Osteocyte (in vitro differentiated cells): ENCODE data around the gene NDRG2. TPM values are rescaled to one million over a fixed set of nuclear protein-coding genes. Genes with fewer than 3 reads are reported as not detected.
"Not testable (repeated sequence)": the region's sequence is repeated elsewhere in the genome, so short reads cannot be mapped to it uniquely, and the experiment has no call there.

ENCODE experiments used
- DNase-seq: peaks from one replicate; pipeline ENCODE4 v3.0.0; 2021; ENCODE audit warnings: mixed read lengths; ENCODE audit not compliant: unreplicated experiment; ENCODE audit errors: extremely low spot score
- H3K27ac Mint-ChIP-seq: one replicate; pipeline ENCODE4 v1.8.0; 2021; ENCODE audit warnings: mild to moderate bottlenecking, mixed read lengths; ENCODE audit not compliant: unreplicated experiment
- H3K27me3 Mint-ChIP-seq: one replicate; pipeline ENCODE4 v1.8.0; 2021; ENCODE audit warnings: mixed read lengths; ENCODE audit not compliant: unreplicated experiment
- H3K36me3 Mint-ChIP-seq: one replicate; pipeline ENCODE4 v1.8.0; 2021; ENCODE audit warnings: mixed read lengths; ENCODE audit not compliant: unreplicated experiment
- H3K4me1 Mint-ChIP-seq: one replicate; pipeline ENCODE4 v1.8.0; 2021; ENCODE audit warnings: mixed read lengths; ENCODE audit not compliant: unreplicated experiment
- H3K4me3 Mint-ChIP-seq: one replicate; pipeline ENCODE4 v1.8.0; 2021; ENCODE audit warnings: mild to moderate bottlenecking, moderate library complexity, mixed read lengths; ENCODE audit not compliant: unreplicated experiment
- H3K9me3 Mint-ChIP-seq: one replicate; pipeline ENCODE4 v1.8.0; 2021; ENCODE audit warnings: mixed read lengths; ENCODE audit not compliant: unreplicated experiment
- total RNA-seq: library from RNA; stranded (reverse); gene quantifications from 2 replicates; pipeline ENCODE4 v1.2.1, GENCODE V29; 2021
- TF ChIP-seq, protein P1 (sequence below): fragments of 200-600 bp; sonication (generic); IDR thresholded peaks from 2 replicates; pipeline ENCODE4 v1.5.0; 2021; ENCODE audit warnings: antibody characterized with exemption, mild to moderate bottlenecking, moderate library complexity

NDRG2 gene
- total RNA-seq, 1 donor from 2014 or later = 8.6 TPM

- DNase-seq = no peak
- Mint-ChIP-seq H3K27me3 (peaks cover 30% of the 10 kb centered on the region), H3K4me3 (no peak overlapping the region), H3K27ac (no peak overlapping the region), H3K4me1 (peaks cover 2% of the 10 kb centered on the region), H3K36me3 (no peaks in the 10 kb centered on the region), H3K9me3 (no peaks in the 10 kb centered on the region)
- TF ChIP-seq, protein P1, sequence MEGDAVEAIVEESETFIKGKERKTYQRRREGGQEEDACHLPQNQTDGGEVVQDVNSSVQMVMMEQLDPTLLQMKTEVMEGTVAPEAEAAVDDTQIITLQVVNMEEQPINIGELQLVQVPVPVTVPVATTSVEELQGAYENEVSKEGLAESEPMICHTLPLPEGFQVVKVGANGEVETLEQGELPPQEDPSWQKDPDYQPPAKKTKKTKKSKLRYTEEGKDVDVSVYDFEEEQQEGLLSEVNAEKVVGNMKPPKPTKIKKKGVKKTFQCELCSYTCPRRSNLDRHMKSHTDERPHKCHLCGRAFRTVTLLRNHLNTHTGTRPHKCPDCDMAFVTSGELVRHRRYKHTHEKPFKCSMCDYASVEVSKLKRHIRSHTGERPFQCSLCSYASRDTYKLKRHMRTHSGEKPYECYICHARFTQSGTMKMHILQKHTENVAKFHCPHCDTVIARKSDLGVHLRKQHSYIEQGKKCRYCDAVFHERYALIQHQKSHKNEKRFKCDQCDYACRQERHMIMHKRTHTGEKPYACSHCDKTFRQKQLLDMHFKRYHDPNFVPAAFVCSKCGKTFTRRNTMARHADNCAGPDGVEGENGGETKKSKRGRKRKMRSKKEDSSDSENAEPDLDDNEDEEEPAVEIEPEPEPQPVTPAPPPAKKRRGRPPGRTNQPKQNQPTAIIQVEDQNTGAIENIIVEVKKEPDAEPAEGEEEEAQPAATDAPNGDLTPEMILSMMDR = no peak
Measured at GRCh38 chr14:21017528-21018245, 7.2 kb downstream of the NDRG2 start.

- peaks cover 2% of the 10 kb centered on the region for H3K4me1 Mint-ChIP-seq
- H3K4me3 Mint-ChIP-seq = no peak overlapping the region
- no peak overlapping the region for H3K27ac Mint-ChIP-seq
- H3K36me3 Mint-ChIP-seq = no peaks in the 10 kb centered on the region
- no peaks in the 10 kb centered on the region for H3K9me3 Mint-ChIP-seq
- TF ChIP-seq, protein P1 = no peak
- DNase-seq = no peak
- peaks cover 31% of the 10 kb centered on the region for H3K27me3 Mint-ChIP-seq
Measured at GRCh38 chr14:21016413-21017190, 8.3 kb downstream of the NDRG2 start.

DNA sequence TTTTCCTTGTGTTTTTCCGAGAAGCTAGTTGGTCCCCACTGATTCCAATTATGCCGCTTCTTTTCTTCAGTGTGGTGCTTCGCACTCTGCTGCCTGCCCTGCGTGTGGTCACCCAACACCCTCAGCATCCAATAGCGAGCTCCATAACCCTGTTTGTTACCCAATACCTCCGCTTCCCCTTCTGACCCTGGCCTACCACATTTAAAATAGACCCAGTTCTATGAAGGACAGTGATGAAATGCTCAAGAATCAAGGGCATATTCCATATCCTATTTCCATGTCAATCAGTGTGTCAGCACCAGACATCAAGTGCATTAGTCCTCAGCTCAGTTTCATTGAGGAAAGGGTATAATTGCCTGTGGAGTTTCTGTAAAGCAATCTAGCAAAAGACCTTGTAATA lies 9.5 kb downstream of the NDRG2 start:
- Mint-ChIP-seq H3K36me3 (no peaks in the 10 kb centered on the region), H3K4me3 (no peak overlapping the region), H3K27ac (no peak overlapping the region), H3K27me3 (peaks cover 32% of the 10 kb centered on the region), H3K4me1 (peaks cover 2% of the 10 kb centered on the region), H3K9me3 (no peaks in the 10 kb centered on the region)
- no peak for DNase-seq
- TF ChIP-seq, protein P1 = no peak

DNA sequence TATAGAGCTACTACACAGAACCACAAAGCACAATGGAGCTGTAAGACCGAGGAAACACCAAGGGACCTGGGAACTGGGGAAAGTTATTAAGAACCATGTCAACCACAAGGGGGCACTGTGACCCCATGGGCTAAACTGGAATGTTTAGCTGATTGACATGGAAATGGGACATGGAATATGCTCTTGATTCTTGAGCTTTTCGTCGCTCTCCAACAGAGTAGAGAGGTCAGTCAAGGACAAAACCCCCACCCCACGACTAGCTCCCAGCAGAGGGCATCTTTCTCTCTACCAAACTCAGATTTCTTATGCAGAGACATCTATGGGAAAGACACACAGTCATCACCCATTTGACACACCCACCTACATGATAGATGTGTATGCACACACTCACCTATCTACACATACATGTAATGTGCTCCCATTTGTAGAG lies 10.1 kb downstream of the NDRG2 start:
- Mint-ChIP-seq H3K4me3 (no peak overlapping the region), H3K4me1 (peaks cover 2% of the 10 kb centered on the region), H3K36me3 (no peaks in the 10 kb centered on the region), H3K27ac (no peak overlapping the region), H3K9me3 (no peaks in the 10 kb centered on the region), H3K27me3 (peaks cover 32% of the 10 kb centered on the region)
- TF ChIP-seq, protein P1 = peak; percentile 89
- DNase-seq = peak; percentile 92

- H3K36me3 Mint-ChIP-seq = no peaks in the 10 kb centered on the region
- TF ChIP-seq, protein P1 = no peak
- H3K4me1 Mint-ChIP-seq = peaks cover 2% of the 10 kb centered on the region
- H3K27me3 Mint-ChIP-seq = peaks cover 32% of the 10 kb centered on the region
- no peak overlapping the region for H3K4me3 Mint-ChIP-seq
- DNase-seq = no peak
- H3K27ac Mint-ChIP-seq = no peak overlapping the region
- no peaks in the 10 kb centered on the region for H3K9me3 Mint-ChIP-seq
Measured at GRCh38 chr14:21011136-21011535, 13.7 kb downstream of the NDRG2 start.

DNA sequence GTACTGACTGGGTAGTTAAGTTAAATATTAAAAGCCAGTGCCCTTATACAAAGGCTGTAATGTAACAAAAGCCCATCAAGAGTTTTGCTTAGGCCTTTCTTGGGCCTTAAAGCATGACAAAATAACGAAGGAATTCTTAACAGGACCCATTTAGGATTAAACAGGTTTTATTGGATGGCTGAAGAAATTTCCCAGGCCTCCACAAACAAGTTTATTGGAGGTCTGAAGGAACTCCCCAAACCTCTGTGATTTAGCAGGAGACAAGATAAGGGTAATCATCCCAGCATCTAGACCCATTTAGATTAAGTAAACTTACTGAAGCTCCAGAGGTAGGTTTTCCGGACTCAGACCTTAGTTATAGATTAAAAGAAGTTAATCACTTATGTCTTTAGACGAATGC lies 15.1 kb downstream of the NDRG2 start:
- H3K36me3 Mint-ChIP-seq, DNase-seq, H3K4me1 Mint-ChIP-seq, H3K9me3 Mint-ChIP-seq, H3K27ac Mint-ChIP-seq, H3K4me3 Mint-ChIP-seq: not testable (repeated sequence)
- H3K27me3 Mint-ChIP-seq = peaks cover 32% of the 10 kb centered on the region
